Thyroid gland (tissue), 4 donors: Measurements from ENCODE around the gene TTLL10.

ENCODE experiments used
- CTCF ChIP-seq, 6 experiments: fragments of 200-600 bp in 3 of 6; fragments of 450-650 bp in 3 of 6; sonication (generic) in 3 of 6; IDR thresholded peaks; one replicate each; pipeline ENCODE4 v1.5.1; 2016 to 2019; ENCODE audit warnings: antibody characterized with exemption in 6 of 6, mild to moderate bottlenecking in 2 of 6, inconsistent platforms in 1 of 6, moderate library complexity in 1 of 6
- POLR2A ChIP-seq, 2 donors: fragments of 450-650 bp; IDR thresholded peaks; one replicate each; pipeline ENCODE4 v1.6.1; 2017; ENCODE audit warnings: antibody characterized with exemption in 2 of 2, mild to moderate bottlenecking in 2 of 2, moderate library complexity in 1 of 2

- no peak for TF ChIP-seq CTCF (IDR thresholded peaks at IDR 0.05)
- TF ChIP-seq POLR2A (IDR thresholded peaks at IDR 0.05), result no peak
These were observed 15.6 kb upstream of the TTLL10 start for GRCh38 chr1:1157914-1158710.
